H1 (cell line): ENCODE data around the gene AGBL4.

Experiments used
- CTBP2 ChIP-seq: IDR thresholded peaks from 2 replicates; pipeline ENCODE4 v1.7.0; 2011; ENCODE audit warnings: borderline replicate concordance, mild to moderate bottlenecking, moderate library complexity, mixed read lengths, low read length; ENCODE audit not compliant: insufficient read depth, insufficient read length
- EZH2 ChIP-seq: fragments of 200-600 bp; sonication (generic); IDR thresholded peaks from 2 replicates; pipeline ENCODE4 v1.7.1; 2012; ENCODE audit warnings: low read depth, mild to moderate bottlenecking, moderate library complexity, low read length, inconsistent platforms; ENCODE audit not compliant: severe bottlenecking
- JUN ChIP-seq: IDR thresholded peaks from 2 replicates; pipeline ENCODE4 v1.6.1; 2011; ENCODE audit warnings: low read depth, mild to moderate bottlenecking, improper control_type of control experiment, low read length
- JUND ChIP-seq: IDR thresholded peaks from 2 replicates; pipeline ENCODE4 v1.6.1; 2011; ENCODE audit warnings: mild to moderate bottlenecking, improper control_type of control experiment, low read length
- KDM4A ChIP-seq: IDR thresholded peaks from one replicate; pipeline ENCODE4 v1.7.1; 2012; ENCODE audit warnings: low read depth, mild to moderate bottlenecking, moderate library complexity, low read length, inconsistent platforms; ENCODE audit not compliant: severe bottlenecking
- POLR2A ChIP-seq, 2 experiments: IDR thresholded peaks; 1 replicate in 1 of 2; 2 replicates in 1 of 2; pipeline ENCODE4 v1.6.1; 2011; ENCODE audit warnings: low read depth in 2 of 2, low read length in 2 of 2, mild to moderate bottlenecking in 2 of 2; ENCODE audit errors: control extremely low read depth in 1 of 2
- RAD21 ChIP-seq, 2 experiments: IDR thresholded peaks in 1 of 2; conservative IDR thresholded peaks in 1 of 2; 2 replicates each; pipeline ENCODE4 v1.6.1; 2011; ENCODE audit warnings: low read depth in 2 of 2, low read length in 2 of 2, improper control_type of control experiment in 1 of 2, inconsistent platforms in 1 of 2, mild to moderate bottlenecking in 1 of 2, moderate library complexity in 1 of 2
- SIX5 ChIP-seq: IDR thresholded peaks from 2 replicates; pipeline ENCODE4 v1.6.1; 2011; ENCODE audit warnings: mild to moderate bottlenecking, low read depth, low read length
- SUZ12 ChIP-seq: fragments of 200-600 bp; sonication (generic); IDR thresholded peaks from 2 replicates; pipeline ENCODE4 v1.6.1; 2012; ENCODE audit warnings: mild to moderate bottlenecking, inconsistent platforms, low read length, moderate library complexity, mixed read lengths
- TAF1 ChIP-seq: IDR thresholded peaks from 2 replicates; pipeline ENCODE4 v1.6.1; 2011; ENCODE audit warnings: mild to moderate bottlenecking, low read depth, low read length
- YY1 ChIP-seq: IDR thresholded peaks from 2 replicates; pipeline ENCODE4 v1.6.1; 2011; ENCODE audit warnings: low read depth, mild to moderate bottlenecking, low read length
- TF ChIP-seq, protein P1 (sequence below), 3 experiments: IDR thresholded peaks; 1 replicate in 2 of 3; 2 replicates in 1 of 3; pipeline versions ENCODE4 v1.5.1 to v1.6.1; 2011; ENCODE audit warnings: low read length in 3 of 3, mild to moderate bottlenecking in 3 of 3, inconsistent platforms in 2 of 3, low read depth in 1 of 3, moderate library complexity in 1 of 3; ENCODE audit not compliant: insufficient read depth in 1 of 3; ENCODE audit errors: control extremely low read depth in 1 of 3
- TF ChIP-seq, protein P2 (sequence below): IDR thresholded peaks from 2 replicates; pipeline ENCODE4 v1.6.1; 2012; ENCODE audit warnings: inconsistent platforms
- TF ChIP-seq, protein P3 (sequence below): fragments of 300-600 bp; sonication (generic); IDR thresholded peaks from 2 replicates; pipeline ENCODE4 v1.7.1; 2012; ENCODE audit warnings: low read length, moderate library complexity, mild to moderate bottlenecking, inconsistent platforms; ENCODE audit not compliant: insufficient replicate concordance

DNA sequence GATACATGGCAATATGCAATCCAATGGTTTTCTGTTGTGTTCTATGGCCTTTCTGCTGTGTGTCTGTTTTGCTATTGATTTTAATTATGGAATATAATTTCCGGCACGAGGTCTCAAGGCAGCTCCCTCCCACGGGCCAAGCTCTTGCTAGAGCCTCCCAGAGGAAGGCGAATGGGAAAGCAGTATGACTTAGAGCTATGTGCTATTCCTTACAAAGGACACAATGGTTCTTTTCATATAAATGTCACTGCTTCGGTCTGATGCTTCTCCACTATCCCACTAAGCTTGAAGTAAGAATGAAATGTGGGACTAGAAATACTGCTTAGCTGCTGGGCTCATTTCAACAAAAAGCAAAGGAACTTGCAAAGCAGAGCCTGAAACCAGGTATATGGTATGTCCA, 924.9 kb downstream of the AGBL4 start:
- TF ChIP-seq JUND (no peak), SIX5 (no peak), RAD21 (IDR thresholded peaks at IDR 0.05 in 1 of 2, conservative IDR thresholded peaks at IDR 0.05 in 1 of 2; ENCODE audit: low read depth in 2 of 2, low read length in 2 of 2) (no peak), SUZ12 (no peak), KDM4A (no peak), EZH2 (no peak), YY1 (no peak), CTBP2 (no peak), TAF1 (no peak), JUN (no peak), POLR2A (IDR thresholded peaks at IDR 0.05; ENCODE audit: control extremely low read depth in 1 of 2, low read depth in 2 of 2, low read length in 2 of 2) (no peak)
- TF ChIP-seq, protein P1, sequence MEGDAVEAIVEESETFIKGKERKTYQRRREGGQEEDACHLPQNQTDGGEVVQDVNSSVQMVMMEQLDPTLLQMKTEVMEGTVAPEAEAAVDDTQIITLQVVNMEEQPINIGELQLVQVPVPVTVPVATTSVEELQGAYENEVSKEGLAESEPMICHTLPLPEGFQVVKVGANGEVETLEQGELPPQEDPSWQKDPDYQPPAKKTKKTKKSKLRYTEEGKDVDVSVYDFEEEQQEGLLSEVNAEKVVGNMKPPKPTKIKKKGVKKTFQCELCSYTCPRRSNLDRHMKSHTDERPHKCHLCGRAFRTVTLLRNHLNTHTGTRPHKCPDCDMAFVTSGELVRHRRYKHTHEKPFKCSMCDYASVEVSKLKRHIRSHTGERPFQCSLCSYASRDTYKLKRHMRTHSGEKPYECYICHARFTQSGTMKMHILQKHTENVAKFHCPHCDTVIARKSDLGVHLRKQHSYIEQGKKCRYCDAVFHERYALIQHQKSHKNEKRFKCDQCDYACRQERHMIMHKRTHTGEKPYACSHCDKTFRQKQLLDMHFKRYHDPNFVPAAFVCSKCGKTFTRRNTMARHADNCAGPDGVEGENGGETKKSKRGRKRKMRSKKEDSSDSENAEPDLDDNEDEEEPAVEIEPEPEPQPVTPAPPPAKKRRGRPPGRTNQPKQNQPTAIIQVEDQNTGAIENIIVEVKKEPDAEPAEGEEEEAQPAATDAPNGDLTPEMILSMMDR (IDR thresholded peaks at IDR 0.05; ENCODE audit: control extremely low read depth in 1 of 3, insufficient read depth in 1 of 3, low read depth in 1 of 3, low read length in 3 of 3) = no peak
- TF ChIP-seq, protein P2, sequence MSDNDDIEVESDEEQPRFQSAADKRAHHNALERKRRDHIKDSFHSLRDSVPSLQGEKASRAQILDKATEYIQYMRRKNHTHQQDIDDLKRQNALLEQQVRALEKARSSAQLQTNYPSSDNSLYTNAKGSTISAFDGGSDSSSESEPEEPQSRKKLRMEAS = no peak
- TF ChIP-seq, protein P3, sequence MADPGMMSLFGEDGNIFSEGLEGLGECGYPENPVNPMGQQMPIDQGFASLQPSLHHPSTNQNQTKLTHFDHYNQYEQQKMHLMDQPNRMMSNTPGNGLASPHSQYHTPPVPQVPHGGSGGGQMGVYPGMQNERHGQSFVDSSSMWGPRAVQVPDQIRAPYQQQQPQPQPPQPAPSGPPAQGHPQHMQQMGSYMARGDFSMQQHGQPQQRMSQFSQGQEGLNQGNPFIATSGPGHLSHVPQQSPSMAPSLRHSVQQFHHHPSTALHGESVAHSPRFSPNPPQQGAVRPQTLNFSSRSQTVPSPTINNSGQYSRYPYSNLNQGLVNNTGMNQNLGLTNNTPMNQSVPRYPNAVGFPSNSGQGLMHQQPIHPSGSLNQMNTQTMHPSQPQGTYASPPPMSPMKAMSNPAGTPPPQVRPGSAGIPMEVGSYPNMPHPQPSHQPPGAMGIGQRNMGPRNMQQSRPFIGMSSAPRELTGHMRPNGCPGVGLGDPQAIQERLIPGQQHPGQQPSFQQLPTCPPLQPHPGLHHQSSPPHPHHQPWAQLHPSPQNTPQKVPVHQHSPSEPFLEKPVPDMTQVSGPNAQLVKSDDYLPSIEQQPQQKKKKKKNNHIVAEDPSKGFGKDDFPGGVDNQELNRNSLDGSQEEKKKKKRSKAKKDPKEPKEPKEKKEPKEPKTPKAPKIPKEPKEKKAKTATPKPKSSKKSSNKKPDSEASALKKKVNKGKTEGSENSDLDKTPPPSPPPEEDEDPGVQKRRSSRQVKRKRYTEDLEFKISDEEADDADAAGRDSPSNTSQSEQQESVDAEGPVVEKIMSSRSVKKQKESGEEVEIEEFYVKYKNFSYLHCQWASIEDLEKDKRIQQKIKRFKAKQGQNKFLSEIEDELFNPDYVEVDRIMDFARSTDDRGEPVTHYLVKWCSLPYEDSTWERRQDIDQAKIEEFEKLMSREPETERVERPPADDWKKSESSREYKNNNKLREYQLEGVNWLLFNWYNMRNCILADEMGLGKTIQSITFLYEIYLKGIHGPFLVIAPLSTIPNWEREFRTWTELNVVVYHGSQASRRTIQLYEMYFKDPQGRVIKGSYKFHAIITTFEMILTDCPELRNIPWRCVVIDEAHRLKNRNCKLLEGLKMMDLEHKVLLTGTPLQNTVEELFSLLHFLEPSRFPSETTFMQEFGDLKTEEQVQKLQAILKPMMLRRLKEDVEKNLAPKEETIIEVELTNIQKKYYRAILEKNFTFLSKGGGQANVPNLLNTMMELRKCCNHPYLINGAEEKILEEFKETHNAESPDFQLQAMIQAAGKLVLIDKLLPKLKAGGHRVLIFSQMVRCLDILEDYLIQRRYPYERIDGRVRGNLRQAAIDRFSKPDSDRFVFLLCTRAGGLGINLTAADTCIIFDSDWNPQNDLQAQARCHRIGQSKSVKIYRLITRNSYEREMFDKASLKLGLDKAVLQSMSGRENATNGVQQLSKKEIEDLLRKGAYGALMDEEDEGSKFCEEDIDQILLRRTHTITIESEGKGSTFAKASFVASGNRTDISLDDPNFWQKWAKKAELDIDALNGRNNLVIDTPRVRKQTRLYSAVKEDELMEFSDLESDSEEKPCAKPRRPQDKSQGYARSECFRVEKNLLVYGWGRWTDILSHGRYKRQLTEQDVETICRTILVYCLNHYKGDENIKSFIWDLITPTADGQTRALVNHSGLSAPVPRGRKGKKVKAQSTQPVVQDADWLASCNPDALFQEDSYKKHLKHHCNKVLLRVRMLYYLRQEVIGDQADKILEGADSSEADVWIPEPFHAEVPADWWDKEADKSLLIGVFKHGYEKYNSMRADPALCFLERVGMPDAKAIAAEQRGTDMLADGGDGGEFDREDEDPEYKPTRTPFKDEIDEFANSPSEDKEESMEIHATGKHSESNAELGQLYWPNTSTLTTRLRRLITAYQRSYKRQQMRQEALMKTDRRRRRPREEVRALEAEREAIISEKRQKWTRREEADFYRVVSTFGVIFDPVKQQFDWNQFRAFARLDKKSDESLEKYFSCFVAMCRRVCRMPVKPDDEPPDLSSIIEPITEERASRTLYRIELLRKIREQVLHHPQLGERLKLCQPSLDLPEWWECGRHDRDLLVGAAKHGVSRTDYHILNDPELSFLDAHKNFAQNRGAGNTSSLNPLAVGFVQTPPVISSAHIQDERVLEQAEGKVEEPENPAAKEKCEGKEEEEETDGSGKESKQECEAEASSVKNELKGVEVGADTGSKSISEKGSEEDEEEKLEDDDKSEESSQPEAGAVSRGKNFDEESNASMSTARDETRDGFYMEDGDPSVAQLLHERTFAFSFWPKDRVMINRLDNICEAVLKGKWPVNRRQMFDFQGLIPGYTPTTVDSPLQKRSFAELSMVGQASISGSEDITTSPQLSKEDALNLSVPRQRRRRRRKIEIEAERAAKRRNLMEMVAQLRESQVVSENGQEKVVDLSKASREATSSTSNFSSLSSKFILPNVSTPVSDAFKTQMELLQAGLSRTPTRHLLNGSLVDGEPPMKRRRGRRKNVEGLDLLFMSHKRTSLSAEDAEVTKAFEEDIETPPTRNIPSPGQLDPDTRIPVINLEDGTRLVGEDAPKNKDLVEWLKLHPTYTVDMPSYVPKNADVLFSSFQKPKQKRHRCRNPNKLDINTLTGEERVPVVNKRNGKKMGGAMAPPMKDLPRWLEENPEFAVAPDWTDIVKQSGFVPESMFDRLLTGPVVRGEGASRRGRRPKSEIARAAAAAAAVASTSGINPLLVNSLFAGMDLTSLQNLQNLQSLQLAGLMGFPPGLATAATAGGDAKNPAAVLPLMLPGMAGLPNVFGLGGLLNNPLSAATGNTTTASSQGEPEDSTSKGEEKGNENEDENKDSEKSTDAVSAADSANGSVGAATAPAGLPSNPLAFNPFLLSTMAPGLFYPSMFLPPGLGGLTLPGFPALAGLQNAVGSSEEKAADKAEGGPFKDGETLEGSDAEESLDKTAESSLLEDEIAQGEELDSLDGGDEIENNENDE = no peak
